HepG2 (cell line): ENCODE measurements around the gene ZNF23.

Experiments used
- EP300 ChIP-seq, 3 experiments: sonication (generic) in 1 of 3; formaldehyde crosslinking in 1 of 3; IDR thresholded peaks; 2 replicates each; pipeline versions ENCODE4 v1.5.1 to v1.6.1; 2011 to 2020; ENCODE audit warnings: low read depth in 2 of 3, low read length in 2 of 3, borderline replicate concordance in 1 of 3, improper control_type of control experiment in 1 of 3, mild to moderate bottlenecking in 1 of 3, missing genetic modification reagents in 1 of 3, moderate library complexity in 1 of 3
- IKZF1 ChIP-seq: fragments of 450-650 bp; IDR thresholded peaks from 2 replicates; pipeline ENCODE4 v1.7.1; 2016
- PCBP2 ChIP-seq: fragments of 200-400 bp; formaldehyde crosslinking; optimal IDR thresholded peaks from 2 replicates; pipeline ENCODE3; 2018; ENCODE audit warnings: low read length, low read depth; ENCODE audit not compliant: poor library complexity, severe bottlenecking
- RCOR2 ChIP-seq: IDR thresholded peaks from 2 replicates; pipeline ENCODE4 v1.6.1; 2016; ENCODE audit warnings: missing biosample characterization, missing genetic modification reagents
- SUZ12 ChIP-seq: fragments of 150-350 bp; IDR thresholded peaks from 2 replicates; pipeline ENCODE4 v1.6.1; 2014; ENCODE audit warnings: low read depth, low read length
- TCF12 ChIP-seq, 2 experiments: fragments of 450-650 bp in 1 of 2; sonication (generic) in 1 of 2; formaldehyde crosslinking in 1 of 2; IDR thresholded peaks; 2 replicates each; pipeline versions ENCODE4 v1.6.1 to v1.8.0; 2017 to 2022; ENCODE audit warnings: antibody characterized with exemption in 1 of 2, mild to moderate bottlenecking in 1 of 2, missing genetic modification reagents in 1 of 2, moderate library complexity in 1 of 2
- TRIM24 ChIP-seq: sonication (generic); formaldehyde crosslinking; IDR thresholded peaks from 2 replicates; pipeline ENCODE4 v1.8.0; 2022; ENCODE audit warnings: mild to moderate bottlenecking, missing genetic modification reagents
- TF ChIP-seq, protein P1 (sequence below): sonication (generic); formaldehyde crosslinking; IDR thresholded peaks from 2 replicates; pipeline ENCODE4 v1.4.0; 2020; ENCODE audit warnings: missing genetic modification reagents
- TF ChIP-seq, protein P2 (sequence below): sonication (generic); formaldehyde crosslinking; IDR thresholded peaks from 2 replicates; pipeline ENCODE4 v1.5.0; 2020; ENCODE audit warnings: mild to moderate bottlenecking, missing genetic modification reagents, moderate library complexity
- TF ChIP-seq, protein P3 (sequence below): sonication (generic); formaldehyde crosslinking; IDR thresholded peaks from 2 replicates; pipeline ENCODE4 v1.4.0; 2020; ENCODE audit warnings: missing genetic modification reagents
- TF ChIP-seq, protein P4 (sequence below): sonication (generic); formaldehyde crosslinking; IDR thresholded peaks from 2 replicates; pipeline ENCODE4 v1.4.0; 2020; ENCODE audit warnings: mild to moderate bottlenecking, missing genetic modification reagents, borderline replicate concordance

- TF ChIP-seq RCOR2 = no peak
- no peak for TF ChIP-seq IKZF1
- TF ChIP-seq, protein P1, sequence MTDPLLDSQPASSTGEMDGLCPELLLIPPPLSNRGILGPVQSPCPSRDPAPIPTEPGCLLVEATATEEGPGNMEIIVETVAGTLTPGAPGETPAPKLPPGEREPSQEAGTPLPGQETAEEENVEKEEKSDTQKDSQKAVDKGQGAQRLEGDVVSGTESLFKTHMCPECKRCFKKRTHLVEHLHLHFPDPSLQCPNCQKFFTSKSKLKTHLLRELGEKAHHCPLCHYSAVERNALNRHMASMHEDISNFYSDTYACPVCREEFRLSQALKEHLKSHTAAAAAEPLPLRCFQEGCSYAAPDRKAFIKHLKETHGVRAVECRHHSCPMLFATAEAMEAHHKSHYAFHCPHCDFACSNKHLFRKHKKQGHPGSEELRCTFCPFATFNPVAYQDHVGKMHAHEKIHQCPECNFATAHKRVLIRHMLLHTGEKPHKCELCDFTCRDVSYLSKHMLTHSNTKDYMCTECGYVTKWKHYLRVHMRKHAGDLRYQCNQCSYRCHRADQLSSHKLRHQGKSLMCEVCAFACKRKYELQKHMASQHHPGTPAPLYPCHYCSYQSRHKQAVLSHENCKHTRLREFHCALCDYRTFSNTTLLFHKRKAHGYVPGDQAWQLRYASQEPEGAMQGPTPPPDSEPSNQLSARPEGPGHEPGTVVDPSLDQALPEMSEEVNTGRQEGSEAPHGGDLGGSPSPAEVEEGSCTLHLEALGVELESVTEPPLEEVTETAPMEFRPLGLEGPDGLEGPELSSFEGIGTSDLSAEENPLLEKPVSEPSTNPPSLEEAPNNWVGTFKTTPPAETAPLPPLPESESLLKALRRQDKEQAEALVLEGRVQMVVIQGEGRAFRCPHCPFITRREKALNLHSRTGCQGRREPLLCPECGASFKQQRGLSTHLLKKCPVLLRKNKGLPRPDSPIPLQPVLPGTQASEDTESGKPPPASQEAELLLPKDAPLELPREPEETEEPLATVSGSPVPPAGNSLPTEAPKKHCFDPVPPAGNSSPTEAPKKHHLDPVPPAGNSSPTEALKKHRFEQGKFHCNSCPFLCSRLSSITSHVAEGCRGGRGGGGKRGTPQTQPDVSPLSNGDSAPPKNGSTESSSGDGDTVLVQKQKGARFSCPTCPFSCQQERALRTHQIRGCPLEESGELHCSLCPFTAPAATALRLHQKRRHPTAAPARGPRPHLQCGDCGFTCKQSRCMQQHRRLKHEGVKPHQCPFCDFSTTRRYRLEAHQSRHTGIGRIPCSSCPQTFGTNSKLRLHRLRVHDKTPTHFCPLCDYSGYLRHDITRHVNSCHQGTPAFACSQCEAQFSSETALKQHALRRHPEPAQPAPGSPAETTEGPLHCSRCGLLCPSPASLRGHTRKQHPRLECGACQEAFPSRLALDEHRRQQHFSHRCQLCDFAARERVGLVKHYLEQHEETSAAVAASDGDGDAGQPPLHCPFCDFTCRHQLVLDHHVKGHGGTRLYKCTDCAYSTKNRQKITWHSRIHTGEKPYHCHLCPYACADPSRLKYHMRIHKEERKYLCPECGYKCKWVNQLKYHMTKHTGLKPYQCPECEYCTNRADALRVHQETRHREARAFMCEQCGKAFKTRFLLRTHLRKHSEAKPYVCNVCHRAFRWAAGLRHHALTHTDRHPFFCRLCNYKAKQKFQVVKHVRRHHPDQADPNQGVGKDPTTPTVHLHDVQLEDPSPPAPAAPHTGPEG (CRISPR knock-in tag) = no peak
- TF ChIP-seq, protein P2, sequence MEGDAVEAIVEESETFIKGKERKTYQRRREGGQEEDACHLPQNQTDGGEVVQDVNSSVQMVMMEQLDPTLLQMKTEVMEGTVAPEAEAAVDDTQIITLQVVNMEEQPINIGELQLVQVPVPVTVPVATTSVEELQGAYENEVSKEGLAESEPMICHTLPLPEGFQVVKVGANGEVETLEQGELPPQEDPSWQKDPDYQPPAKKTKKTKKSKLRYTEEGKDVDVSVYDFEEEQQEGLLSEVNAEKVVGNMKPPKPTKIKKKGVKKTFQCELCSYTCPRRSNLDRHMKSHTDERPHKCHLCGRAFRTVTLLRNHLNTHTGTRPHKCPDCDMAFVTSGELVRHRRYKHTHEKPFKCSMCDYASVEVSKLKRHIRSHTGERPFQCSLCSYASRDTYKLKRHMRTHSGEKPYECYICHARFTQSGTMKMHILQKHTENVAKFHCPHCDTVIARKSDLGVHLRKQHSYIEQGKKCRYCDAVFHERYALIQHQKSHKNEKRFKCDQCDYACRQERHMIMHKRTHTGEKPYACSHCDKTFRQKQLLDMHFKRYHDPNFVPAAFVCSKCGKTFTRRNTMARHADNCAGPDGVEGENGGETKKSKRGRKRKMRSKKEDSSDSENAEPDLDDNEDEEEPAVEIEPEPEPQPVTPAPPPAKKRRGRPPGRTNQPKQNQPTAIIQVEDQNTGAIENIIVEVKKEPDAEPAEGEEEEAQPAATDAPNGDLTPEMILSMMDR (CRISPR knock-in tag) = no peak
- no peak for TF ChIP-seq SUZ12
- TF ChIP-seq, protein P3, sequence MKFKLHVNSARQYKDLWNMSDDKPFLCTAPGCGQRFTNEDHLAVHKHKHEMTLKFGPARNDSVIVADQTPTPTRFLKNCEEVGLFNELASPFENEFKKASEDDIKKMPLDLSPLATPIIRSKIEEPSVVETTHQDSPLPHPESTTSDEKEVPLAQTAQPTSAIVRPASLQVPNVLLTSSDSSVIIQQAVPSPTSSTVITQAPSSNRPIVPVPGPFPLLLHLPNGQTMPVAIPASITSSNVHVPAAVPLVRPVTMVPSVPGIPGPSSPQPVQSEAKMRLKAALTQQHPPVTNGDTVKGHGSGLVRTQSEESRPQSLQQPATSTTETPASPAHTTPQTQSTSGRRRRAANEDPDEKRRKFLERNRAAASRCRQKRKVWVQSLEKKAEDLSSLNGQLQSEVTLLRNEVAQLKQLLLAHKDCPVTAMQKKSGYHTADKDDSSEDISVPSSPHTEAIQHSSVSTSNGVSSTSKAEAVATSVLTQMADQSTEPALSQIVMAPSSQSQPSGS (CRISPR knock-in tag) = no peak
- no peak for TF ChIP-seq TCF12 (IDR thresholded peaks at IDR 0.05)
- TF ChIP-seq TCF12 (CRISPR knock-in tag; IDR thresholded peaks at IDR 0.05) = no peak
- TF ChIP-seq, protein P4, sequence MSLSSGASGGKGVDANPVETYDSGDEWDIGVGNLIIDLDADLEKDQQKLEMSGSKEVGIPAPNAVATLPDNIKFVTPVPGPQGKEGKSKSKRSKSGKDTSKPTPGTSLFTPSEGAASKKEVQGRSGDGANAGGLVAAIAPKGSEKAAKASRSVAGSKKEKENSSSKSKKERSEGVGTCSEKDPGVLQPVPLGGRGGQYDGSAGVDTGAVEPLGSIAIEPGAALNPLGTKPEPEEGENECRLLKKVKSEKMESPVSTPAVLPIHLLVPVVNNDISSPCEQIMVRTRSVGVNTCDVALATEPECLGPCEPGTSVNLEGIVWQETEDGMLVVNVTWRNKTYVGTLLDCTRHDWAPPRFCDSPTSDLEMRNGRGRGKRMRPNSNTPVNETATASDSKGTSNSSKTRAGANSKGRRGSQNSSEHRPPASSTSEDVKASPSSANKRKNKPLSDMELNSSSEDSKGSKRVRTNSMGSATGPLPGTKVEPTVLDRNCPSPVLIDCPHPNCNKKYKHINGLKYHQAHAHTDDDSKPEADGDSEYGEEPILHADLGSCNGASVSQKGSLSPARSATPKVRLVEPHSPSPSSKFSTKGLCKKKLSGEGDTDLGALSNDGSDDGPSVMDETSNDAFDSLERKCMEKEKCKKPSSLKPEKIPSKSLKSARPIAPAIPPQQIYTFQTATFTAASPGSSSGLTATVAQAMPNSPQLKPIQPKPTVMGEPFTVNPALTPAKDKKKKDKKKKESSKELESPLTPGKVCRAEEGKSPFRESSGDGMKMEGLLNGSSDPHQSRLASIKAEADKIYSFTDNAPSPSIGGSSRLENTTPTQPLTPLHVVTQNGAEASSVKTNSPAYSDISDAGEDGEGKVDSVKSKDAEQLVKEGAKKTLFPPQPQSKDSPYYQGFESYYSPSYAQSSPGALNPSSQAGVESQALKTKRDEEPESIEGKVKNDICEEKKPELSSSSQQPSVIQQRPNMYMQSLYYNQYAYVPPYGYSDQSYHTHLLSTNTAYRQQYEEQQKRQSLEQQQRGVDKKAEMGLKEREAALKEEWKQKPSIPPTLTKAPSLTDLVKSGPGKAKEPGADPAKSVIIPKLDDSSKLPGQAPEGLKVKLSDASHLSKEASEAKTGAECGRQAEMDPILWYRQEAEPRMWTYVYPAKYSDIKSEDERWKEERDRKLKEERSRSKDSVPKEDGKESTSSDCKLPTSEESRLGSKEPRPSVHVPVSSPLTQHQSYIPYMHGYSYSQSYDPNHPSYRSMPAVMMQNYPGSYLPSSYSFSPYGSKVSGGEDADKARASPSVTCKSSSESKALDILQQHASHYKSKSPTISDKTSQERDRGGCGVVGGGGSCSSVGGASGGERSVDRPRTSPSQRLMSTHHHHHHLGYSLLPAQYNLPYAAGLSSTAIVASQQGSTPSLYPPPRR (CRISPR knock-in tag) = no peak
- TF ChIP-seq TRIM24 (CRISPR knock-in tag) = no peak
- TF ChIP-seq EP300 (IDR thresholded peaks at IDR 0.05; ENCODE audit: low read depth in 2 of 2, low read length in 2 of 2) = no peak
- TF ChIP-seq EP300 (CRISPR knock-in tag; IDR thresholded peaks at IDR 0.05; ENCODE audit: borderline replicate concordance) = no peak
- TF ChIP-seq PCBP2 = no peak
Observed at GRCh38 chr16:71406316-71406715, 55.7 kb downstream of the ZNF23 start.
